T follicular helper cell (primary cell): ENCODE data around the gene LINGO4.
"Not testable (repeated sequence)": the region's sequence is repeated elsewhere in the genome, so short reads cannot be mapped to it uniquely, and the experiment has no call there.

Experiments
- DNase-seq: peaks from one replicate; pipeline ENCODE4 v3.0.0-alpha.2; 2020; ENCODE audit warnings: low read depth

The LINGO4 gene

DNA sequence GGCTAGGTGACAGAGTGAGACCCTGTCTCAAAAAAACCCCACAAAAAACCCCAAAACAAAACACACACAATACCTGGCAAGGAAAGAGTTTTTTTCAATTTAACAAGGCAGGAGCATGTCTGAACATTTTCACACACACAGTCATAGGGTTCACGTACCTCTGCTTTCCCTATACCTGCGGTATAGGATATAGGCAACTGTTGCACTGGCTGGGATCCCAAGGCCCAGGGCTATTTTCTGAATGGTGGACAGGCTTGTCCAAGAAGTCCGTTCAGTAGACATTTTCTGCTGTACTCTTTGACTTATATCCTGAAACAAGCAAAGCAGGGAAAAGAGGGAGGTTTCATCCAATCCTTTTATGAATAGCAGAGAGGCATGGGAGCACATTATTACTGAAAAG, 22.5 kb downstream of the LINGO4 start:
- no peak for DNase-seq

DNA sequence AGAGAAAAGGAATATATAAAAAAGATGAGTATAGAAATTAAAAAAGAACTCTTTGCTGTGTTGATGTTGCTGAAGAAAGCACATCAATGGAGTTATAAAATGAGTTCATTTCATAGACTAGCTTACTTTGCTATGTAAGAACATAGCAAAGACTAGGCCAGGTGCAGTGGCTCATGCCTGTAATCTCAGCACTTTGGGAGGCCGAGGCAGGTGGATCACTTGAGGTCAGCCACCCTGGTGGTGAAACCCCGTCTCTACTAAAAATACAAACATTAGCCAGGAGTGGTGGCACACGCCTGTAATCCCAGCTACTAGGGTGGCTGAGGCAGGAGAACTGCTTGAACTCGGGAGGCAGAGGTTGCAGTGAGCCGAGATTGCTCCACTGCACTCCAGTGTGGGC, 23.2 kb downstream of the LINGO4 start:
- DNase-seq = not testable (repeated sequence)

DNA sequence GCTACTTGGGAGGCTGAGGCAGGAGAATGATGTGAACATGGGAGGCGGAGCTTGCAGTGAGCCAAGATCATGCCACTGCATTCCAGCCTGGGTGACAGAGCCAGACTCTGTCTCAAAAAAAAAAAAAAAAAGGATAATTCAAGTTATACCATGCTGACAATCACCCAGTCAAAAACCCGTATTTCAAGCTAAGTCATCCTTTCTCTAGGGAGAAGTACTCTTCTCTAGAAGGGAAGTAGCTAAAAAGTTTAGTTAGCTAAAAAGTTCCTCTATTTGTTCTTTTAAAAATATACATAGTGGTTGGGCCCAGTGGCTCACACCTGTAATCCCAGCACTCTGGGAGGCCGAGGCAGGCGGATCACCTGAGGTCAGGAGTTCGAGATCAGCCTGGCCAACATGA, 24.5 kb downstream of the LINGO4 start:
- DNase-seq = not testable (repeated sequence)

DNA sequence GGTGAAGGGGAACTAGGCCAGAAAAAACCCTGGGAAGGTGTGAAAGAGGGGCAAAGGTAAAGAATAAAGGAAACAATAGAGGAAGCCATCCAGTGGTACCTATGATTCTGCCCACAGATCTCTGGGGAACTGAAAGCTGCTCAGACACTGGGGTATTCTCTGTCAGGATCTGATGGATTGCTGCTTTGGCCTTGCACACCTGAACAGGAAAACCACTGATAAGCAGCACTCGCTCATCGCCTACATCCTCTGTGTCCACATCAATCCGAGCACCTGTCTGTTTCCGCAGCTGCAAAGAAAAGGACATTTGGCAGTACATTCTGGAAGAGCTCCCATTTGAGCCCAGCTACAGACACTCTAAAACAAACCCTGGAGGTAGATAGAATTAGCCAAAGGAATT, 25.4 kb downstream of the LINGO4 start:
- DNase-seq = no peak

DNA sequence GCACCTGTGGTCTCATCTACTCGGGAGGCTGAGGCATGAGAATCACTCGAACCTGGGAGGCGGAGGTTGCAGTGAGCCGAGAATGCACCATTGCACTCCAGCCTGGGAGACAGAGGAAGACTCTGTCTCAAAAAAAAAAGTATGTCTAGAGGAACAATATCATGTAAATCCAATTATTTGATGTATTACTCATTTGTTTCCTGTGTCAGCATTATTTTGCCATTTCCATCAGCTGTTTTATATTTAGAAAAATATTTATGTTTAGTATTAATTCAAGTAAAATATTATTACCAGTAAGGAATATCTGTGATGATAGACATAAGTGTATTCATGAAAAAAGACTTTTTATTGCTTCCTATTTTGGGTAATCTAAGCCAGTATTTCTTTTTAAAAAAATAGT, 27.9 kb downstream of the LINGO4 start:
- no peak for DNase-seq

DNA sequence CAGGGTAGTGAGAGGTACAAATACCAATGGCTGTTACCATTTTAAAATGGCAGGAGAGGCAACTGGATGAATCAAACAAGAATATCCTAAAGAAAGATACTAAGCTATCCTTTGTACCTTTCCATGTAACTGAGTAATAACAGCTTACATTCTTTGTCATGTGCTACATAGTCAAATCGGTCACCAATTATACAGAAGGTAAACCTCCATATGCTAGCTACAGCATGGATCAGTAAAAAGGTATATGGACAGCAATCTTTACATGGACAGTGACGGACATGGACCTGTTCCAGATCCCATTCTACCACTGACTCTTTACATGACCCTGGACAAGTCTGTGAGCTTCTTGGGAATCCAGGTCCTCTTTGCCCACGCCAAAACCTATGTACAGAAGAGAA, 28.6 kb downstream of the LINGO4 start:
- DNase-seq = no peak

DNA sequence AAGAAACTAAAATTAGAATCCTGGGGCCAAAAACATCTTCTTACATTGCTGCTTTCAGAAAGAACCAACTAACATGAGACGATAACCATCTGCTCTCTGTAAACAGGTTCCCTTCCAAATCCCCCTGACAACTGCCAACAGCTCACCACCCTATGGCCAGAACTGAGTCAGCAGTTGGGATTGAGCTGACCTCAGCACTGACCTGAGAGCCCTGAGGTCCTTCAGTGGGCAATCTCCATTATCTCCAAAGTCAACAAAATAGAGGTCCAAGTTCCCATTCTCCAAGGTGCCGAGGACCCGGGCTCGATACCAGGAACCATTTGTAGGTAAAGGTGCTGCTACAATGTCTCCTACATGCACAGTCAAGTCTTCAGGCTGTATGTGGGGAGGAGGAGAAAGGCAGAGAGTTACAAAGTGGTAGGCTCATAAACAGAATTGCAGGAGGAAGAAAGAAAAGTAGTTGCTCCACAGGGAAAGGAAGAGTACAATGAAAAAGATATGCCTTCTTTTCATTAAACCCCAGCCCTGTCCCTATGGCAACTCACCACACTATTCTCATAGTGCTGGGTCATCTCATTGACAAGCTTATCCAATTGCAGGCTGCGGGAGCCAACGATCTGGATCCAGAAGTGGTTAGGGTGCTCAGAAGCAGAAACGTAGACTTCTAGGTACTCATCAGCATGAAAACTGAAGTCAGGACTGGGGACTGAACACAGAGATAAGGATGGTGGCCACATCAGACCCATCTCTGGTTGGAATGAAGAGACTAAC, 29.1 kb downstream of the LINGO4 start:
- DNase-seq = no peak

DNA sequence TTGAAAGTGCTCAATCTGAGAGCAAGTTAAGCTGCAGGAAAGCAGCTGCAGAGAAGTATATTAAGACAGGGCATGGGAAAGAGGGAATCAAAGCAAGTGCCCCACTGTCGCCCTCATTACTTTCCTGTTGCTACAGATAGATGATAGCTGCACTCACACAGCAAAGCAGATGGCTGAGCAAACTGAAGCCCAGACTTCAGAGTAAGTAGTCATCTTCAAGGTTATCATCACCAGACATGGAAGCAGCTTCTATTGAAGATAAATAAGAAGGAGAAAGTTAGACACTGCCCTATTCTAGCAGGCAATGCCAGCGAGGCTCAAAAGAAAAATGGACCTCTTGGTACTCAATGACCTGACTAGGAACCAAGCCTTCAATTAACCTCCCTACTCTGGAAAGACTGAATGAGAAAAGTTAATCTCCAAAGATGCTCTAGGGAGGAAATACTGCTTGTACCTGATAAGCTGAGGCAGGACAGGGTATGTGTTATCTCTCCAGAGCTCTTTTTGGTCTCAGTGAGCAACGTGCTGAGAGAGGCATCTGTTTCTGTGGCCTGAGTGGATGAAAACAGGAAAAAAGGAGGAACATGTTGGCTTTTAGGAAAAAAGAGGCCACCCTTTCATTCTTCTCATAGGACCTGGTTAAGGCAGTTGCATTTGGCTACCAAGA, 30.8 kb downstream of the LINGO4 start:
- no peak for DNase-seq

DNA sequence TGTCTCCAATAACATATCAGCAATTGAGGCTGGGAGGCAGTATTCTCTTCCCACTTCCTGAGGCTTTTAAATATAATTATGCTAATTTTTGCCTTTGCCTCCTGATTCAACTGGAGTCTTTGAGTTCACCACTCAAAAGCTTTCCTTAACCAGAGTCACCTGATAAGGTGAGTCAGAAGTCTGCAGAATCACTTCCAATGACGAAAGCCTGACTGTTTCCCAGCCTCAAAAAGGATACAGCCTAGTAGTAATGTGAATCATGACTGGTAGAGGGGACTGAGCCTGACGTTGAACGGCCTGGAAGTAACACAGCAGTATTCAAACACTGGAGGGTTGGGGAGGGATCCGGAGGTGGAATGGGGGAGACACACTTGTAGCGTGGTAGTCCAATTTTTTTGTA, 31.5 kb downstream of the LINGO4 start:
- DNase-seq = no peak

DNA sequence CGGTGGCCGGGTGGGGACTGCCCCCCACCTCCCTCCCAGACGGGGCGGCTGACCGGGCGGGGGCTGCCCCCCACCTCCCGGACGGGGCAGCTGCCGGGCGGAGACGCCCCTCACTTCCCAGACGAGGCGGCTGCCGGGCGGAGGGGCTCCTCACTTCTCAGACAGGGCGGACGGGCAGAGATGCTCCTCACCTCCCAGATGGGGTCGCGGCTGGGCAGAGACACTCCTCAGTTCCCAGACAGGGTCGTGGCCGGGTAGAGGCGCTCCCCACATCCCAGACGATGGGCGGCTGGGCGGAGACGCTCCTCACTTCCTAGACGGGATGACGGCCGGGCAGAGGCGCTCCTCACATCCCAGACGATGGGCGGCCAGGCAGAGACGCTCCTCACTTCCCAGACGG, 35.9 kb downstream of the LINGO4 start:
- DNase-seq = not testable (repeated sequence)

DNA sequence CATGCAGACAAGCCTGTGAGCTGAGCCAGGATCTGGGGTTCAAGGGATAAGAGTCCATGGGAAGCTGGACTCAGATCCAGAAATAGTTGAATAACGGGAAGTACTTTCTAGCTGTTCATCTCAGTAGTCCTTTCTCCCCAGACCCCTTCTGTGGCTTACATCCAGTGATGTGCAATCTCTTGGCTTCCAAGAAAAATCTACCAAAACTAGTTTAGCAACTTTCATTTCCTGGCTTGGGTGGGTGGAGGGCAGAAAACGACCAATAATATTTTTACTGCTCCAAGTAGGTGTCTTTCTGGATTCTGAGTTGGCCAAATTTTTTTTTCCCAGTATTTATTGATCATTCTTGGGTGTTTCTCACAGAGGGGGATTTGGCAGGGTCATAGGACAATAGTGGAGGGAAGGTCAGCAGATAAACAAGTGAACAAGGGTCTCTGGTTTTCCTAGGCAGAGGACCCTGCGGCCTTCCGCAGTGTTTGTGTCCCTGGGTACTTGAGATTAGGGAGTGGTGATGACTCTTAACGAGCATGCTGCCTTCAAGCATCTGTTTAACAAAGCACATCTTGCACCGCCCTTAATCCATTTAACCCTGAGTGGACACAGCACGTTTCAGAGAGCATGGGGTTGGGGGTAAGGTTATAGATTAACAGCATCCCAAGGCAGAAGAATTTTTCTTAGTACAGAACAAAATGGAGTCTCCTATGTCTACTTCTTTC, 36.7 kb downstream of the LINGO4 start:
- not testable (repeated sequence) for DNase-seq

DNA sequence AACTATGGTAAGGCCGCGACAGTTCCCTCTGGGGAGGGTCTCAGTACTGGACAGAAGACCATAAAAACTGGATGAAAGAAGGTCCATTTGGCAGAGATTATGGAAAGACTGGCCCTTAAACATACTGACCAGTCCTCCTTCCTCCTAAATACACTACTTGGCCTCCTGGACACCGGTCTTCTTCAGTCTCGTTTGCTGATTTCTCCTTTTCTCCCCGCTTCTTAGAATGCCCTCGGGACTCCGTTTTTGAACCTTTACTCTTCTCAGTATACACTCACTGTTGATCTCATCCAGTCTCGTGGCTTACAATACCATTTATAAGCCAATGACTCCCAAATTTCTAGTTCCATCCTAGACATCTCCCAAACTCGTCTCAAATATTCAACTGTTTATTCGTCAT, 41.2 kb downstream of the LINGO4 start:
- DNase-seq = no peak

DNA sequence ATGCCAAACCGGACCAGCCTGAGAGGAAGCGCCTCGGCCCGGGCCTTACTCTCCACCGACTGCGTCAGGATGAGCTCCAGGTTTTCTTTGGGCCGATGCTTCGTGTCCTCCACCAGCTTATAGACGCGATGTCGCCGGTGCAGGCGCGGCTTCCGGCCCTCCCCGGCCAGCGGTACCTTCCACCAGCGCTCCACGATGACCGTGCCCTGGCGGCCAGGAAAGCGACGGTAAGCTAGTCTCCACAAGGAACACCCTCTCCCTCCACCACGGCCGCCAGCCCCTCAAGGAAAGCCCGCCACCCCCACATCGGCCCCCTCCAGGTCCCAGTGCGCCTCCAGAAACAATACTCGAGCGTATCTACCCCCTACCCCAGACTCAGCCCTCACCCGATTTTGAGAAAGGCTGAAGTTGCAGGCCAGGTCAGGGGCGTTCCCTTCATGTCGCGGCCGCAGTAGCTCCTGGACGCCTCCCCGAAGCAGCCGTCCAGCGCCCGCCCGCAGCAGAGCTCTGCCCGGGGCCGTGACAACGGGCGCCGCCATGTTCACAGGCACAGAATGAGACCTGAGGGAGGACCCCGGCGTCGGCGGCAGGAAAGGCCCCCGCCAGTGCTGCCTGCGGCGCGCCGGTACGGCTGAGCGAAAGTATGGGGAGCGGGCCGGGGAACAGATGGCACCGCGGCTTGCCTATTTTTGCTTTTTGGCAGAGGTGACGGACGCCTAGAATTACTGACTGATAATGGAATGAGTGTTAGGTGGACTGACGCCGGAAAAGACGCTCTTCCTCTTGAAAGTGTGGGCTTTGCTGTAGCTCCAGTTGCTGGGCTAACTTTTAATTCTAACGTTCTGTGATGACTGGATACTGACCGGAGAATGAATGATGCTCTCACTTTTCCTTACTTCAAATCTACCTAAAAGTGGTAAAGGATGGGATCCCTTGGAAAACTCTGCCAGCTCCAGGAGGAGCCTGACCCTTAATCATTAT, 42.0 kb downstream of the LINGO4 start, which contains the start of gene MRPL9:
TSS of gene MRPL9 (minus strand) at position 556 of the 981 bp plus-strand sequence. CDS start at position 539, 17 bp downstream.
- peak; percentile 76 for DNase-seq

DNA sequence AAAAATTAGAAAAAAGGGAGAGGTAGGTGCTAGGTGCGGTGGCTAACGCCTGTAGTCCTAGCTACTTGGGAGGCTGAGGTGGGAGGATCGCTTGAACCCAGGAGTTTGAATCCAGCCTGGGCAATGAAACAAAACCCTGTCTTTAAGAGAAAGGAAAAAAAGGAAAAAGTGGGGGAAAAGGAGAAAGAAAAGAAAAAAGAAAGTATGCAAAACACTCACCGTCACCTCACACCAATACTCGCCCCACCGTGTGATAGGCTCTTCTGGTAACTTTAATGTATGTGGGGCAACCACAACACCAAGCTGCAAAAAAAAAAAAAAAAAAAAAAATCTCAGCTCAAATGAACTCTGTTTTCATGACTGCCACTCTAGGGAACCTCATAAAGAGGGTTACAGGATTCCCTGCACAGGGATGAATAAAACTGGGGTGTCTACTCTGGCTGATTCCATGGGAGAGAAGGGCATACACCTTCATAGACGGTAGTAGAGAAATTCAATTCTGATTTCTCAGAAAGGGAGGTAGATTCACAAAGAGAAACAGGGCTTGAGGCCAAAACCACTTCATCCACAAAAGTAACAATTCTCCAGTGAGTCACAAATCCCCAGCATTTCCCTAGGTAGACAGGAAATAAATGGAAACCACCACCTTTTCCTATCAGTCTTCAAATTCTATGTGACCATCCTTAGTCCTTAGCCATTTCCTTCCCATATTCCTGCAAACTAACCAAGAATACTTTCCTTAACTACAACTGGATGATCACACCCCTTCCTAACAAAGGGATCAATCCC, 44.4 kb downstream of the LINGO4 start:
- no peak for DNase-seq

DNA sequence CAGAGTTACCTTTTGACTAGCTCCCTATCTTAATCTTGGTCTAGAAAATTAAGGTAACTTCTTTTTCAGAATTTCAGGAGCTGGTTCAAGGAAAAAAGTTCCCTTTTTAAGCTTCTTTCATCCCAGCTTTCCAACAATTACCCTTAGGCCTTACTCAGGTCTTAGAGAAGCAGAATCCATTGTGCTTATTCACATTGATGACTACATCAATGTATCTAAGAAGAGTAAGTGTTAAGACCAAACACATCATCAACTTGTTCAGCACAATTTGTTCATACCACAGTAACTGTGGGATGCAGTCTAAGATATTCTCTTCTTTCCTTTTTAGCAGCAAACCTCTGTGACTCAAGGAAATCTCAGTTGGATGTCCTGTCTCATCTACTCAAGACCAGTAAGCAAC, 46.0 kb downstream of the LINGO4 start:
- no peak for DNase-seq

DNA sequence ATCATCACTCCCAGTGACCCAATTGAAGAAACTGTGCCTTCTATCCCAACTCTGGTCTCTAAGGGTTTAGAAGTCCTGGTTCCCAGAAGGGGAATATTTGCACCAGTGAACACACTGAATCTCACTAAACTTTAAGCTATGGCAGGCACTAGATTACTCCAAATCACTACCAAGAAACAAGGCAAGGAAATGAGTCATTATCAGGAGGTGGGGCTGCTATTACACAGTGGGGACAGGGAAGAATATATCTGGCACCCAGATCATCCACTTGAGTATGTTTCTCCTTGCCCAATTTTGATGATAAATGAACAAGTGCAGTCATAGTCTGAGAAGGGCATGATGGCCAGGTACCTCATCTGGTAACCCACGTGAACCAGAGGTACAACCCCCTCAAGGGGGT, 48.9 kb downstream of the LINGO4 start:
- DNase-seq = no peak
